Right atrium auricular region (tissue), 2 donors: ENCODE results near the gene ZNF775. TPM values are rescaled to one million over a fixed set of nuclear protein-coding genes. Genes with fewer than 3 reads are reported as not detected.

Source experiments
- DNase-seq: peaks from one replicate; pipeline ENCODE4 v3.0.0-alpha.2; 2019; ENCODE audit warnings: low spot score
- H3K27ac ChIP-seq, 2 donors: fragments of 200-600 bp; sonication (generic); 1 replicate in 1 of 2; 2 replicates in 1 of 2; pipeline ENCODE4 v1.5.1; 2016 to 2019
- H3K27me3 ChIP-seq, 2 donors: fragments of 200-600 bp; sonication (generic); one replicate each; pipeline versions ENCODE4 v1.5.1 to v1.6.0; 2017 to 2019
- H3K36me3 ChIP-seq: fragments of 200-600 bp; sonication (generic); one replicate; pipeline ENCODE4 v1.5.1; 2016
- H3K4me1 ChIP-seq, 2 donors: fragments of 200-600 bp; sonication (generic); one replicate each; pipeline versions ENCODE4 v1.5.1 to v1.6.0; 2017 to 2019
- H3K4me3 ChIP-seq, 2 donors: fragments of 200-600 bp; sonication (generic); 1 replicate in 1 of 2; 2 replicates in 1 of 2; pipeline ENCODE4 v1.5.1; 2017 to 2019; ENCODE audit warnings: mild to moderate bottlenecking in 1 of 2, moderate library complexity in 1 of 2
- H3K9me3 ChIP-seq, 2 donors: fragments of 200-600 bp; sonication (generic); one replicate each; pipeline ENCODE4 v1.5.1; 2019
- total RNA-seq, 2 donors: library from RNA; depleted of rRNA; stranded (reverse); fragments of >200 nt; gene quantifications; one replicate each; pipeline ENCODE4 v1.1.0, GENCODE V29; 2016
- TF ChIP-seq, protein P1 (sequence below), 2 donors: fragments of 200-600 bp; sonication (generic); IDR thresholded peaks; one replicate each; pipeline ENCODE4 v1.5.1; 2019; ENCODE audit warnings: antibody characterized with exemption in 2 of 2

The ZNF775 gene
- total RNA-seq, 2 donors from 2014 or later, result 4.1 to 6.2 TPM

- Histone ChIP-seq H3K9me3 (no peaks in the 10 kb centered on the region), H3K4me1 (peaks cover 0 to 45% of the 10 kb centered on the region in 2 donors), H3K36me3 (no peaks in the 10 kb centered on the region), H3K27me3 (no peaks in the 10 kb centered on the region), H3K4me3 (no peak overlapping the region), H3K27ac (no peak overlapping the region)
- TF ChIP-seq, protein P1, sequence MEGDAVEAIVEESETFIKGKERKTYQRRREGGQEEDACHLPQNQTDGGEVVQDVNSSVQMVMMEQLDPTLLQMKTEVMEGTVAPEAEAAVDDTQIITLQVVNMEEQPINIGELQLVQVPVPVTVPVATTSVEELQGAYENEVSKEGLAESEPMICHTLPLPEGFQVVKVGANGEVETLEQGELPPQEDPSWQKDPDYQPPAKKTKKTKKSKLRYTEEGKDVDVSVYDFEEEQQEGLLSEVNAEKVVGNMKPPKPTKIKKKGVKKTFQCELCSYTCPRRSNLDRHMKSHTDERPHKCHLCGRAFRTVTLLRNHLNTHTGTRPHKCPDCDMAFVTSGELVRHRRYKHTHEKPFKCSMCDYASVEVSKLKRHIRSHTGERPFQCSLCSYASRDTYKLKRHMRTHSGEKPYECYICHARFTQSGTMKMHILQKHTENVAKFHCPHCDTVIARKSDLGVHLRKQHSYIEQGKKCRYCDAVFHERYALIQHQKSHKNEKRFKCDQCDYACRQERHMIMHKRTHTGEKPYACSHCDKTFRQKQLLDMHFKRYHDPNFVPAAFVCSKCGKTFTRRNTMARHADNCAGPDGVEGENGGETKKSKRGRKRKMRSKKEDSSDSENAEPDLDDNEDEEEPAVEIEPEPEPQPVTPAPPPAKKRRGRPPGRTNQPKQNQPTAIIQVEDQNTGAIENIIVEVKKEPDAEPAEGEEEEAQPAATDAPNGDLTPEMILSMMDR (IDR thresholded peaks at IDR 0.05), result no peak
- DNase-seq, result no peak
These were observed 40.8 kb upstream of the ZNF775 start for GRCh38 chr7:150338166-150338829.

DNA sequence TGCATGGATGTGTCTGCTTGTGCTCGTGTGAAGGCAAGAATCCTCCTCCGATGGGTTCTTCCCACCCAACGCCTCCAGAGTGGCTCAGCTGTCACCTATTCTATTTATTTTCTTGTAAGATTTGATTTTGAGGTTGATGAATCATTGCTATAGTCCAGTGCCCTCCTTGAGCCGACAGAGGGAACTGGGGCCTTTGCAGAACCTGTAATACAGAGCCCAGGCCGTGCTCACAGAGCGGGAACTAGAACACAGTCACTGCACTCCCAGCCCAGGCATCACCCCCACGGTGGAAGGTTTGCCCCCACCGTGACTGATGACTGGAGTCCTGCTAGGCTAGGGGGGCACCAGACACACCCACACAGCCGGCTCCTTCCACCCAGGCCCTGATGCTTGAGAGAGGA, 39.7 kb upstream of the ZNF775 start:
- peaks cover 0 to 6% of the 10 kb centered on the region in 2 donors for H3K9me3 ChIP-seq
- no peak overlapping the region for H3K27ac ChIP-seq
- TF ChIP-seq, protein P1 (IDR thresholded peaks at IDR 0.05), result no peak
- no peaks in the 10 kb centered on the region for H3K27me3 ChIP-seq
- H3K4me3 ChIP-seq, result no peak overlapping the region
- DNase-seq, result no peak
- peaks cover 0 to 45% of the 10 kb centered on the region in 2 donors for H3K4me1 ChIP-seq
- H3K36me3 ChIP-seq, result no peaks in the 10 kb centered on the region

GRCh38 chr7:150340024-150340749, 38.9 kb upstream of the ZNF775 start:
- TF ChIP-seq, protein P1 (IDR thresholded peaks at IDR 0.05), result no peak
- H3K36me3 ChIP-seq, result no peaks in the 10 kb centered on the region
- H3K4me3 ChIP-seq, result peak overlapping the region; percentile 39 to 53
- H3K27ac ChIP-seq, result peak overlapping the region; percentile 70 to 71
- DNase-seq, result no peak
- H3K9me3 ChIP-seq, result peaks cover 0 to 8% of the 10 kb centered on the region in 2 donors
- H3K27me3 ChIP-seq, result no peaks in the 10 kb centered on the region
- H3K4me1 ChIP-seq, result peaks cover 0 to 45% of the 10 kb centered on the region in 2 donors

DNA sequence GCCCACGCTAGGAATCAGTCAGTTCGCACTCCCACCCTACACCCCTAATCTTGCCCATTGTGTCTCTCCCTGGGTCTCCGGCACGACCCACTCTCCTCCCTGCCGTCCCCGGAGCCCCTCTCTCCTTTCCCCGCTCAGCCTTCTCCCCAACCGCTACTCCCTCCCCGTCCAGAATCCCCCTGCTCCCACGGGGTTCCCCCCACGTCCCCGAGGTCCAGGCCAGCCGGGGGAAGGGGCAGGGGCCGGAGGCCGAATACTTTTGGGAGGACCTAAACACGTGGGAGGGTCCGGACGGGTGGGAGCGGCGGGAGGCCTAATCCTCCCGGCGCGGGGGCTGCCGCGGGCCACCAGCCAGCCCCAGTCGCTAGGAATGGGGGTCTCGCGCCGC, 38.3 kb upstream of the ZNF775 start:
- H3K4me1 ChIP-seq, result peaks cover 0 to 38% of the 10 kb centered on the region in 2 donors
- H3K36me3 ChIP-seq, result no peaks in the 10 kb centered on the region
- DNase-seq, result no peak
- peak overlapping the region; percentile 70 to 71 for H3K27ac ChIP-seq
- no peaks in the 10 kb centered on the region for H3K27me3 ChIP-seq
- H3K4me3 ChIP-seq, result peak overlapping the region; percentile 39 to 53
- TF ChIP-seq, protein P1 (IDR thresholded peaks at IDR 0.05), result no peak
- H3K9me3 ChIP-seq, result peaks cover 0 to 8% of the 10 kb centered on the region in 2 donors

DNA sequence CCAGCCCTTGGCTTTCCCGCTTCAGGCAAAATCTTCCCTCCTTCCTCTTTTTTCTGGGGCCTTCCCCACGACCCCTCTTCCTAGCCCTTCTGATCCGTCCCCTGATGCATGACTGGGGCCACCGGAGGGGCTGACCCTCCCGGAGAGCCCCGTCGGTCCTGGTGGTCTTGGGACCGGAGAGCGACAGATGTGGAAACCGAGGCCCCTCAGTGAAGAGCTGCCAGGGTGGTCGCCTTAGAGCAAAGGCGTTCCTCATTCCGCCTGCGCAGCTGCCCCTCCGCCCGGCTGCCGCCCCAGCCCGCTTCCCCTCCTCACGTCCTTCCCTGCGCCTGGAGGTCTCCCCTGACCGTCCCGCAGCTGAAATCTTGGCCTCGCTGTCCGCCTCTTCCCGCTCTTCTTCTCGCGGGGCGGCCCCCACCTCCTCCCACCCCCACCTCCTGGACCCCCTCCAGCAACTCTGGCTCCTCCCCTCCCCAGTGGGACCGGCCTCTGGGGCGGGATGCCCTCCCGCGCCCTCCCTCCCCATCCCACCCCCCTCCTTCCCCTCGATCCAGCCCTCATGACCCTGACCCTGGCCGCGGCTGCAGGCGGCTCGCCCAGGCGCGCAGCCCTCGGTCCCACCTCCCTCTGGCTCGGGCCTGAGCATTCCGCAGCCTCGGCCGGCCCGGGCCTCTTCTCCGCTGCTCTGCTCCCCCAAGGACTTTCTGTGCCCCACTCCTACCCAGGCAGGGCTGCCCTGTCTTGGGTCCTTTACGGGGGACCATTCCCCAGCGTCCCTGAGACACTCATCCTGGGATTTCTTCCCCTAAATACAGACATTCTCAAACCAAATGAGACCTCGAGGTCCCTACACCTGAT, 37.6 kb upstream of the ZNF775 start, which contains the start of gene RARRES2:
Gene RARRES2 (minus strand): TSS at position 367 of the 858 bp plus-strand sequence. CDS start 1,020 bp downstream, outside the sequence.
- H3K36me3 ChIP-seq, result no peaks in the 10 kb centered on the region
- no peak for DNase-seq
- H3K27me3 ChIP-seq, result no peaks in the 10 kb centered on the region
- H3K9me3 ChIP-seq, result peaks cover 0 to 8% of the 10 kb centered on the region in 2 donors
- TF ChIP-seq, protein P1 (IDR thresholded peaks at IDR 0.05), result no peak
- H3K4me1 ChIP-seq, result peaks cover 0 to 32% of the 10 kb centered on the region in 2 donors
- peak within 1 kb of the TSS; percentile 70 to 71 for H3K27ac ChIP-seq
- peak within 1 kb of the TSS; percentile 39 to 53 for H3K4me3 ChIP-seq
